HG03159 (cell line): Measurements from ENCODE around the gene CAMK1D.
"Not testable (repeated sequence)": the region's sequence is repeated elsewhere in the genome, so short reads cannot be mapped to it uniquely, and the experiment has no call there.

Source experiments
- ATAC-seq: cut with Tn5 transposase; IDR thresholded peaks from one replicate; pipeline ENCODE4 v1.9.1; 2021; ENCODE audit warnings: mild to moderate bottlenecking, moderate library complexity; ENCODE audit not compliant: unreplicated experiment

CAMK1D gene

GRCh38 chr10:12806228-12807095 is 457.1 kb downstream of the CAMK1D start:
- no peak for ATAC-seq

DNA sequence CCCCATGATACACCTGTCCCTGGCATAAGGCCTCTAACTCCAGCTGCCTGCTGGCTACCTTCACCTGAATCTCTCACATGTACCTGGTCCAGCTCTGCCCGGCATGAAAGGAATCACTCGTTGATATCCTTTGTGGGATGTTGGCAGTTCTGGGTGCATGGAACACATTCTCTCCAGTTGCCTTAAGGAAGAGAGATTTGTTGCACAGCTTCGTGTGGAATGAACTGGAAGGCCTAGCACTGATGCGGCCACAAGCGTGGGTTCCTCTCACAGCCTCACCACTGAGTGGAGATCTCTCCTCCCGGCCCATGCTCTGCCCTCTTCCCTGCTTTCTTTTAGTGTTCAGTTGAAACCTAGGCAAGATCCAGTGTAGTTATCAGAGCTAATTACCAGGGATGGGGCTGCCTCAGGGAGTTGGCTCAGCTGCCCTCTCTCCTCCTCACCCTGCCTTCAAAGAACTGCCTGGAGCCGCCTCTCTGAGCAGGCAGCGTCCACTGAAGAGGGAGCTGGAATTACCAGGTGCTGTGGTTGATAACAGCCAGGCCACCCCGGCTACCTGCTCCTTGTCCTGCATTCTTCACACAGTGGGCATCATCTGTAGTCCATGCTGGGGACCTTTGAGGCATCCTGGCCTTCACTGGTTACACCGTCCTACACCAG is 457.9 kb downstream of the CAMK1D start:
- no peak for ATAC-seq

DNA sequence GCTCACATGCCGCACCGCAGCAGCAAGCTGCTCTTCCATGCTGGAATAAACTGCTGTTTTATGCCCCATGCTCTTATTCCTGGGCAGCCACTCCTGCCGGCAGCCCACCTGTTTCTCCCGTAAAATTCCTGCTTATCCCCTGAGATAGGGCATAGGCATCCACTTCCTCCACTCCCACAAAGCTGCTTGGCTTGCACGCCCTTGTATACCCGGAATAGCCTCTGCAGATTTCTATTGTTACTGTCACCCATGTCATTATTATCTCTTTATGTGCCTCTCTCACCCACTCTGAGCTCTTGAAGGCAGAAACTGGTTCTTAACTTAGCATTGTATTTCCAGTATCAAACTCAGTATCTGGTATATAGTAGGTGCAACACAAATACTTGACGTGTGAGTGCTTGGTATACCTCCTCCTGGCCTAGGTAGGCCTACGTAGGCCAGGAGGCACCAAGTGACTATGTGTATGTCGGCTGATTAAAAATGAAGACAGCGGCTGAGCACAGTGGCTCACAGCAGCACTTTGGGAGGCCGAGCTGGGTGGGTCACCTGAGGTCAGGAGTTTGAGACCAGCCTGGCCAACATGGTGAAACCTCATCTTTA is 458.8 kb downstream of the CAMK1D start:
- no peak for ATAC-seq

DNA sequence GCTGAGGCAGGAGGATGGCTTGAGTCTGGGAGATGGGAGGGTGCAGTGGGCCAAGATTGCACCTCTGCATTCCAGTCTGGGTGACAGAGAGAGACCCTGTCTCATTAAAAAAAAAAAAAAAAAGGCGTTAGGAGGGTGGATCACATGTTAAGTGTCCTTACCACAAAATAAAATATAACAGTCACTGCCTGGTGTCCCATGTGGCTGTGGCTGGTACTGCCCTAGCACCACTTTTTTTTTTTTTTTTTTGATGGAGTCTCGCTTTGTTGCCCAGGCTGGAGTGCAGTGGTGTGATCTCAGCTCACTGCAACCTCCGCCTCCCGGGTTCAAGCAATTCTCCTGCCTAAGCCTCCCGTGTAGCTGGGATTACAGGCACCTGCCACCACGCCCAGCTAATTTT is 460.7 kb downstream of the CAMK1D start:
- not testable (repeated sequence) for ATAC-seq

DNA sequence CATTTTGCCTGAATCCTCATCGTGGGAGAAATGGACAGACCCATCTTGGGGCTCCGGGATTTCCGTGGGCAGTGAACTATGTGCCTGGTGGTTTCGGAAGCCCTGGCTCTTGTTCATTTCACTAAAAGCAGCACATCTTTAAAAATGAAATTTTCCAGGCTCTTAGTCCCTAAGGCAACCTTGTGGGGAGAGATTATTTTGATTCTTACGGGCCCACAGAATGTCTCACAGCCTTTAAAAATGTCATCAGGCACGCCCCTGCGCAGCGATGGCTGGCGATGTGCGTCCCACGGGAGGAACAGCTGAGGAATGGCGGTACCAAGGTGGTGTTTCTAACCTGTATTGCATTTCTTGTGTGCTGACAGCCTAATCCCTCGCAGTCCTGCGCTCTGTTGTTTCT is 462.5 kb downstream of the CAMK1D start:
- no peak for ATAC-seq

DNA sequence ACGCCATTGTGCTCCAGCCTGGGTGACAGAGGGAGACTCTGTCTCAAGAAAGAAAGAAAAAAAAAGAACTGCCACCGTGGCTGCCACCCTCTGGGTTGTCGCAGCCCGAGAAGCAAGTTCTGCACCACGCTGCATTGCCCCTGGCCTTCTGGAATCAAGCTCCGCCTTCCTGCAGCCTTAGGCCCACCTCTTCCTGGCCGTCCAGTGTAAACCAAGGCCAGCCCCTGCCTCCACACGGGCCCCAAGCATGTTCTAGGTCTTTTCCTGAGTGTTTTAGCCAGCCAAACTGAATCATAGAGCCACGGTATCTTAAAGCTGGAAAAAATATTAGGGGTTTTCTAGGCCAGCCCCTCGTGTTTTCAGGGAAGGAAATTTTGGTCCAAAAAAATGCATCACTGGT is 463.2 kb downstream of the CAMK1D start:
- ATAC-seq = no peak

- ATAC-seq = no peak
Measured at GRCh38 chr10:12814166-12814565, 464.8 kb downstream of the CAMK1D start.

DNA sequence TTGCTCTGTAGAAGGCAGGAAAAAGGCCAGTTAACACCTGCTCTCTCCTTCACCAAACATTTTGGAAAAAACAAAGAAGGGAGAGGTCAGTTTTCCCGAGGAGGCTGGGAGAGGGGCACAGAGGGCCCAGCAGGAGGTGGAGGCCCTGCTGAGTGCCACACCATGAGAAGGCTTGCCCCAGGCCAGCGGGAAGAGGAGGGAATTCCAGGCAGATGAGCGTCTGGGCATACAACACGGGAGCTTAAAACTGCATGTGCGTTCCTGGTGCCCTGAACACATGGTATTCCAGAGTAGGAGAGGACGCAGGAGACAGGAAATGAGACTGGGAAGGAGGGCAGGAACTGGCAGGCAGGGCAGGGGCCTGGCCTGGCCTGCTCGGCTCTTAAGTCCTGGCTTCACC is 469.7 kb downstream of the CAMK1D start:
- ATAC-seq = no peak

DNA sequence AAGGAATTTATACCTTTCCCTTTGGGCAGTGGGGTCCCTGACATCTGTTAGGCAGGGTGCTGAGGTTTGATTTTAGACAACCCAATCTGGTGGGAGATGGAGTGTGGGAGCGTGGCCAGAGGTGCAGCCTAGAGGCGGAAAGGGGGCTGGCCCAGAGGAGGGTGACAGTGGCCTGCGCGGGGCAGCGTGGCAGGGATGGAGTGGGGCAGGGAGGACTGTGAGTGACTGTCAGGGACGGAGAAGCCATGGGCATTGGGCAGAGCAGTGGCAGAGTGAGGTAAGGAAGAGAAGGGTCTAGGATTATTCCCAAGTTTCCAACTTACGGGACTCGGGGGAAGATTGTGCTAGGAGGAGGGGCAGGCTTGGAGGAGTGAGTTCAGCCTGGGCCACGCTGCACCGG is 470.3 kb downstream of the CAMK1D start:
- ATAC-seq = no peak

GRCh38 chr10:12822126-12822892 is 473.0 kb downstream of the CAMK1D start:
- no peak for ATAC-seq

DNA sequence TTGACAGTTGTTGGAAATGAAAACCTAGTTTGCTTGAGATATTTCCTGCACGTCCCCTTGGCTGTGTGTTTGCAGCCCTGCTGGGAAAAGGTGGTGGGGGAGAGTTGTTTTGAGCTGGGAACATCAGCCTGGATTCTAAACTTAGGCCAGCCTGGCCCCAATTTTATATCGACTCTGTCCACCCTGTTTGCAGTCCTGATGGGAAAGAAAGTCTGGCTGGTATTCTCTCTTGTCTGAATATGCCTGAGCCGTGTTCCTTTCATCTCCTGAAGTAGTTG is 473.5 kb downstream of the CAMK1D start:
- no peak for ATAC-seq

DNA sequence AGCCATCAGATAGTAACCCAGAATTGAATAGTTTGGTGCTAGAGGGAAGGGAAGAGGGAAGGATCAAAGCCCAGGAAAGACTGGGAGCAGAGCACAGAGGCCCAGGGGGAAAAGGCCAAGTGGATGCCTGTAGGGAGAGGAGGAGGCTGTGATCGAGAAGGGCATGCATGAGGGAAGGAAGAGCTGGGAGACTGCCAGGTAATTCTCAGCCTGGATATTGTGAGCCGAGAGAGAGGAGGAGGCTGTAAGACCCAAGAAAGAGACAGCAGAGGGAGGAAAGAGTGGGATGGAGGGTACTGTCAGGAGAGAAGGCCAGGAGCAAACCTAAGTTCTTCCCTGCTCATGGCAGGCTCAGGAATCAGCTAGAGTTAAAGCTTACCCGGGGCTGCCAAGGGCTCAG is 474.0 kb downstream of the CAMK1D start:
- no peak for ATAC-seq

DNA sequence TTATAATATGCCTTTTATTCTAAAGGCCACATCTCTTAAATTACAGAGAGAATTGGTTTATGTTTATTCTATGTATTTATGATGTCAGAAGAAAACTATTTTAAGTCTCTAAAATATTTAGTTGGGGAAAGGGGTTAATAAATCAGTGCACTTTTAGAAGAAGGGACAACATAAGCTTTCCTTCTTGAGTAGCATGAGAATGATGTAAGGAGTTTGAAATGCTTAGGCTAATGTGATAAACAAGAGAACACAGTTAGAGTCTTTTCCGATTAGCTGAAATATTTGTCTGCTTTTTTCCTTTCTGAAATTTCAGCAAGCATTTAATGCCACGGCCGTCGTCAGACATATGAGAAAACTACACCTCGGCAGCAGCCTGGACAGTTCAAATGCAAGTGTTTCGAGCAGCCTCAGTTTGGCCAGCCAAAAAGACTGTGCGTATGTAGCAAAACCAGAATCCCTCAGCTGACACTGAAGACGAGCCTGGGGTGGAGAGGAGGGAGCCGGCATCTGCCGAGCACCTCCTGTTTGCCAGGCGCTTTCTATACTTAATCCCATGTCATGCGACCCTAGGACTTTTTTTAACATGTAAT is 476.0 kb downstream of the CAMK1D start:
- no peak for ATAC-seq

- ATAC-seq = no peak
Measured at GRCh38 chr10:12826800-12827372, 477.5 kb downstream of the CAMK1D start.

GRCh38 chr10:12828736-12829135 is 479.4 kb downstream of the CAMK1D start:
- no peak for ATAC-seq

- ATAC-seq = no peak
Measured at GRCh38 chr10:12829831-12830390, 480.6 kb downstream of the CAMK1D start.

- ATAC-seq = no peak
Measured at GRCh38 chr10:12832096-12832495, 482.7 kb downstream of the CAMK1D start.

DNA sequence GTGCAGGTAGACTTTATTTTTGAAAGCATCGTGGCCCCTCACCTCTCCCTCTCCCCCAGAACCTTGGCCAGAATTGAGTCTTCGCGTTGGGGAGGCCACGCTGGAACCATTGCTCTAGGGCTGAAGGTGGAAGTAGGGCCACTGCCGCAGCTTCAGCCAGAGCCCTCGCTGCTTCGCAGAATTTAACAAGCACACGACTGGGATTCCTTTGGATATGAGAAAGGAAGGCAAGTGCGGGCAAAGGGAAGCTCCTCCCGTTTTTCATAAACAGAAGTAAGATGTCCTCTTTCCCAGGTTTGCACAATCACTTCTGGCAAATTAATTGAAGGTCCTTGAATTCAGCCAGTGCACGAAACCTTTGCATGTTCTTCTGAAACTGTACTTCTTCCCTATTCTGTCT is 484.1 kb downstream of the CAMK1D start:
- ATAC-seq = no peak

GRCh38 chr10:12834116-12834665 is 484.8 kb downstream of the CAMK1D start:
- no peak for ATAC-seq

- ATAC-seq = no peak
Measured at GRCh38 chr10:12834721-12835120, 485.4 kb downstream of the CAMK1D start.
